NCI-H2227 (cell line): ENCODE results near the gene ESRRA.

Experiments used
- DNase-seq: peaks from one replicate; lab custom pipeline; 2025; ENCODE audit not compliant: unreplicated experiment; lab: John Stamatoyannopoulos, UW

The ESRRA gene

GRCh38 chr11:64291262-64291751 is 14.0 kb upstream of the ESRRA start, which contains the start of gene KCNK4:
TSS of gene KCNK4 (plus strand) at chr11:64291302. CDS start at chr11:64293019, 1,717 bp downstream.
- DNase-seq: no peak

- no peak for DNase-seq
Measured at GRCh38 chr11:64291752-64292459, 13.4 kb upstream of the ESRRA start.

- no peak for DNase-seq
Measured at GRCh38 chr11:64292460-64293254, 12.7 kb upstream of the ESRRA start.

GRCh38 chr11:64294774-64295173 is 10.6 kb upstream of the ESRRA start:
- DNase-seq: no peak

- no peak for DNase-seq
Measured at GRCh38 chr11:64295760-64296159, 9.6 kb upstream of the ESRRA start.

- DNase-seq: no peak
Measured at GRCh38 chr11:64296236-64296635, 9.1 kb upstream of the ESRRA start.

- DNase-seq: no peak
Measured at GRCh38 chr11:64296830-64297698, 8.3 kb upstream of the ESRRA start.

GRCh38 chr11:64297699-64298358 is 7.5 kb upstream of the ESRRA start:
- DNase-seq: no peak

- DNase-seq: no peak
Measured at GRCh38 chr11:64298966-64299846, 6.1 kb upstream of the ESRRA start.

GRCh38 chr11:64299847-64300648 is 5.3 kb upstream of the ESRRA start, which contains the start of gene CATSPERZ:
TSS of gene CATSPERZ (plus strand) at chr11:64300358. CDS start at chr11:64300411, 53 bp downstream.
- no peak for DNase-seq

- no peak for DNase-seq
Measured at GRCh38 chr11:64303109-64304031, 2.0 kb upstream of the ESRRA start.

- no peak for DNase-seq
Measured at GRCh38 chr11:64304032-64304315, 1.4 kb upstream of the ESRRA start.

- DNase-seq: peak; percentile 92
Measured at GRCh38 chr11:64304316-64305072, 830 bp upstream of the ESRRA start.

- DNase-seq: peak; percentile 66
Measured at GRCh38 chr11:64305691-64306562, 603 bp downstream of the ESRRA start.

- DNase-seq: no peak
Measured at GRCh38 chr11:64306563-64306875, 1.2 kb downstream of the ESRRA start.

- DNase-seq: peak; percentile 64
Measured at GRCh38 chr11:64306876-64307622, 1.7 kb downstream of the ESRRA start.
